ENCODE data around the gene AGRN.
"Not testable (repeated sequence)": the region's sequence is repeated elsewhere in the genome, so short reads cannot be mapped to it uniquely, and the experiment has no call there.

The AGRN gene

GRCh38 chr1:1021920-1022259 is 2.0 kb downstream of the AGRN start:
- no peak for DNase-seq

- no peak for DNase-seq
These were observed 2.5 kb downstream of the AGRN start for GRCh38 chr1:1022302-1023009.

- DNase-seq: no peak
These were observed 3.8 kb downstream of the AGRN start for GRCh38 chr1:1023700-1024099.

GRCh38 chr1:1024149-1024770 is 4.3 kb downstream of the AGRN start:
- no peak for DNase-seq

GRCh38 chr1:1024771-1025699 is 5.1 kb downstream of the AGRN start:
- DNase-seq: no peak

GRCh38 chr1:1025730-1026129 is 5.8 kb downstream of the AGRN start:
- no peak for DNase-seq

- no peak for DNase-seq
These were observed 6.9 kb downstream of the AGRN start for GRCh38 chr1:1026599-1027413.

- no peak for DNase-seq
These were observed 7.9 kb downstream of the AGRN start for GRCh38 chr1:1027791-1028190.

GRCh38 chr1:1030867-1031658 is 11.1 kb downstream of the AGRN start:
- not testable (repeated sequence) for DNase-seq

GRCh38 chr1:1031659-1032235 is 11.8 kb downstream of the AGRN start:
- DNase-seq: no peak

- no peak for DNase-seq
These were observed 12.5 kb downstream of the AGRN start for GRCh38 chr1:1032424-1032823.

GRCh38 chr1:1033009-1033587 is 13.2 kb downstream of the AGRN start:
- no peak for DNase-seq

GRCh38 chr1:1033731-1034438 is 14.0 kb downstream of the AGRN start:
- DNase-seq: no peak

- no peak for DNase-seq
These were observed 14.5 kb downstream of the AGRN start for GRCh38 chr1:1034439-1034781.

GRCh38 chr1:1035291-1035943 is 15.5 kb downstream of the AGRN start:
- no peak for DNase-seq

GRCh38 chr1:1037366-1038327 is 17.7 kb downstream of the AGRN start:
- DNase-seq: no peak

- no peak for DNase-seq
These were observed 18.8 kb downstream of the AGRN start for GRCh38 chr1:1038694-1039093.

GRCh38 chr1:1039145-1039910 is 19.4 kb downstream of the AGRN start:
- DNase-seq: no peak
